Measurements from ENCODE around the gene YES1.

- TF ChIP-seq CTCF (IDR thresholded peaks at IDR 0.05; ENCODE audit: low read length) (no peak), EZH2 (IDR thresholded peaks at IDR 0.05; ENCODE audit: borderline replicate concordance, low read length) (no peak)
Observed at GRCh38 chr18:837922-838321, 25.9 kb upstream of the YES1 start.
